Activated CD8-positive, alpha-beta T cell treated with anti-CD3 and anti-CD28 coated beads, Interleukin-2, amount 10 ng/mL, durations not matched to agents 7 days and 5 days (primary cell): ENCODE results near the gene SEL1L2. TPM values are rescaled to one million over a fixed set of nuclear protein-coding genes. Genes with fewer than 3 reads are reported as not detected.

Source experiments
- ATAC-seq: fragments of 150-1000 bp; cut with Tn5 transposase; one replicate; pipeline ENCODE4 v1.10.0; 2021; ENCODE audit warnings: moderate library complexity
- CTCF ChIA-PET: fragments of 350-600 bp; sonication (Branson Sonifier 250); formaldehyde crosslinking; loops from one replicate; lab custom pipeline; 2021; ENCODE audit warnings: antibody characterized with exemption; lab: Charles Lee
- POLR2A ChIA-PET: fragments of 350-600 bp; sonication (Branson Sonifier 250); formaldehyde crosslinking; loops from one replicate; lab custom pipeline; 2021; ENCODE audit warnings: antibody characterized with exemption; lab: Charles Lee
- DNase-seq: peaks from one replicate; pipeline ENCODE4 v3.0.0-alpha.2; 2020
- H3K27ac Mint-ChIP-seq: one replicate; pipeline ENCODE4 v1.8.0; 2021; ENCODE audit warnings: mild to moderate bottlenecking, mixed read lengths
- H3K27me3 Mint-ChIP-seq: one replicate; pipeline ENCODE4 v1.8.0; 2021; ENCODE audit warnings: low read depth, mixed read lengths
- H3K36me3 Mint-ChIP-seq: one replicate; pipeline ENCODE4 v1.8.0; 2021; ENCODE audit warnings: low read depth, mixed read lengths
- H3K4me1 Mint-ChIP-seq: one replicate; pipeline ENCODE4 v1.8.0; 2021; ENCODE audit warnings: low read depth, mixed read lengths
- H3K4me3 Mint-ChIP-seq: one replicate; pipeline ENCODE4 v1.8.0; 2021; ENCODE audit warnings: mild to moderate bottlenecking, mixed read lengths
- H3K9me3 Mint-ChIP-seq: one replicate; pipeline ENCODE4 v1.8.0; 2022; ENCODE audit warnings: mixed read lengths; ENCODE audit not compliant: insufficient read depth
- total RNA-seq, 2 experiments: library from RNA; stranded (reverse); gene quantifications; one replicate each; pipeline ENCODE4 v1.2.3, GENCODE V29; 2021

SEL1L2 gene
- total RNA-seq, 2 experiments from 2014 or later, result not detected

DNA sequence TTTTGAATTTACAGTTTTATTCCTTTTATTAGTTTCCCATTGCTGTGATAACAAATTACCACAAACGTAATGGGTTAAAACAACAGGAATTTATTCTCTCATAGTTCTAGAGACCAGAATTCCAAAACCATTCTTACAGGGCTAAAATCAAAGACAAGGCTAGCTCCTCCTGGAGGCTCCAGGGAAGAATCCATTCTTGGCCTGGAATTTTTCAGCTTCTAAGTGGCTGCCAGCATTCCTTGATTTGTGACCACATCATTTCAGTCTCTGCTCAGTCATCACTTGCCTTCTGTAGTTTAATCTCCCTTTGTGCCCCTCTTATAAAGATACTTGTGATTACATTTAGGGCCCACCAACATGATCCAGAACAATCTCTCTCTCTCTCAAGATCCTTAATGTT is 897 bp upstream of the SEL1L2 start:
- ChIA-PET POLR2A (no interaction called here), CTCF (no interaction called here)
- H3K4me1 Mint-ChIP-seq, result no peaks in the 10 kb centered on the region

GRCh38 chr20:13984211-13984610 is 6.2 kb downstream of the SEL1L2 start:
- Mint-ChIP-seq H3K27me3 (no peaks in the 10 kb centered on the region), H3K27ac (no peak overlapping the region), H3K4me3 (no peak overlapping the region), H3K36me3 (no peaks in the 10 kb centered on the region), H3K9me3 (no peaks in the 10 kb centered on the region), H3K4me1 (no peaks in the 10 kb centered on the region)
- DNase-seq, result no peak
- ChIA-PET POLR2A (no interaction called here), CTCF (no interaction called here)
- ATAC-seq, result no peak

More for the DNA sequence above, 897 bp upstream of the SEL1L2 start:
- Mint-ChIP-seq H3K27me3 (peaks cover 7% of the 10 kb centered on the region), H3K27ac (no peak overlapping the region), H3K36me3 (peaks cover 3% of the 10 kb centered on the region), H3K9me3 (peaks cover 18% of the 10 kb centered on the region), H3K4me3 (no peak overlapping the region)
- no peak for ATAC-seq
- no peak for DNase-seq

DNA sequence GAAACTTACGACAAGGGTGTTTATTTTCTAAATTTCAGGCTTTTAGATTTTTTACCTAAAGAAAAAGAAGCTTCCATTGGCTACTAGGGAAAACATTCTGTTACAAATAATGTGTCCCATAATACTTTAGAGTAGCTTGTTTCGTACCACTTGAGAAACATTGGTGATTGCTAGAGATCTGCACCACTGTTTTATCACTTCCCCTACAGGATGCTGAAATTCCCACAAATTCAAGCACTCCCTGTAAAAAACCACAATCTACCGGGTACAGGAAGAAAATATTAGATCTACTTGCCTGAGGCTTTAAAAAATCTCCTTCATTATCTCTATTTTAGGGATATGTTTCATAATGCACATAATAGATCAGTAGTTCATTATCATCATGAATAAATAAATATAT is 29.9 kb downstream of the SEL1L2 start:
- Mint-ChIP-seq H3K4me3 (no peak overlapping the region), H3K27me3 (no peaks in the 10 kb centered on the region), H3K4me1 (no peaks in the 10 kb centered on the region), H3K9me3 (no peaks in the 10 kb centered on the region), H3K36me3 (no peaks in the 10 kb centered on the region), H3K27ac (no peak overlapping the region)
- ChIA-PET CTCF (interaction anchor here (0.6 kb wide), 1 partner anchor 27 kb away, joined by 4 read pairs; no protein-coding TSS in a partner anchor), POLR2A (no interaction called here)
- no peak for ATAC-seq
- no peak for DNase-seq

DNA sequence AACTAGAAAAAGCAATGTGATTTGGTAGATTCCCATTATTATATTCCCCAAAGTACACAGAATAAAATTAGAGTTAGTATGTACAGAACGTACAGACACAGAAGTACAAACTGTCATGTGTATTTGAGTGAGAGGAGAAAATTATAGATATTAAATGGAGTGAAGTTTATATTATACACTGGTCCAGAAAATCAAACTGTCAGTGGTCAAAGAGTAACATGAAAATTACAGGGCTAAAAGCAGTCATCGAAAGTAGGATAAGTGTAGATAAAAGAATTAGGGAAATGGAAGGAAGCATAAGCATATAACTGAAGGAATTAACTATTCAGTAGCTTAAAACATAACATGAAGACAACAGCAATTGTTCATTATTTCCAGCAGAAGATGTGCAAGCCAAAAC is 30.3 kb downstream of the SEL1L2 start:
- no peak for ATAC-seq
- Mint-ChIP-seq H3K4me3 (no peak overlapping the region), H3K4me1 (no peaks in the 10 kb centered on the region), H3K27ac (no peak overlapping the region), H3K36me3 (no peaks in the 10 kb centered on the region), H3K27me3 (no peaks in the 10 kb centered on the region), H3K9me3 (no peaks in the 10 kb centered on the region)
- ChIA-PET CTCF (interaction anchor here (0.6 kb wide), 1 partner anchor 27 kb away, joined by 4 read pairs; no protein-coding TSS in a partner anchor), POLR2A (no interaction called here)
- no peak for DNase-seq

GRCh38 chr20:13953227-13953626 is 37.2 kb downstream of the SEL1L2 start:
- peaks cover 3% of the 10 kb centered on the region for H3K9me3 Mint-ChIP-seq
- H3K4me3 Mint-ChIP-seq, result no peak overlapping the region
- CTCF ChIA-PET, result interaction anchor here (0.7 kb wide), 1 partner anchor 831 kb away, joined by 3 read pairs; no protein-coding TSS in a partner anchor

DNA sequence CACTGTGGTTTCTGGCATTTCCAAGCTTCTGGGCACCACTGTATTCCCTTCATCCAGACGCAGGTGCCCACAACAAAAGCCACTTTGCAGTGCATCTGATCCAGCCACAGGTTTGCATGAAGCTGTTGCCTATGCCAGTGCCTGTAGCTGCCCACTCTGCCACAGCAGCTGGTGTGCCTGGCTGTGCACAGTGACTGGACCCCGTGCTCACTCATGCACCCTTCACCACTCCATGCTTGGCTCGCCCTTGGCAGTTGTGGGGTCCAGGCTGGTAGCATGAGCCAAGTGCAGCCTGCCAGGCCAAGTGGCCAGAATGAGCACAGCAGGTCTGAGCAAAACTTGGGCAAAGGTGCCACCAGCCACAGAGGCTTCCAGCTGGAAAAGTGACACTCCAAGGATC is 42.7 kb downstream of the SEL1L2 start:
- Mint-ChIP-seq H3K4me1 (no peaks in the 10 kb centered on the region), H3K4me3 (no peak overlapping the region), H3K27ac (no peak overlapping the region), H3K27me3 (no peaks in the 10 kb centered on the region), H3K36me3 (no peaks in the 10 kb centered on the region), H3K9me3 (peaks cover 3% of the 10 kb centered on the region)
- ChIA-PET CTCF (no interaction called here), POLR2A (no interaction called here)
- ATAC-seq (no peak), DNase-seq (no peak)

More at GRCh38 chr20:13953227-13953626, 37.2 kb downstream of the SEL1L2 start:
- ATAC-seq, result no peak
- Mint-ChIP-seq H3K27me3 (no peaks in the 10 kb centered on the region), H3K36me3 (no peaks in the 10 kb centered on the region), H3K4me1 (no peaks in the 10 kb centered on the region), H3K27ac (no peak overlapping the region)
- POLR2A ChIA-PET, result no interaction called here
- DNase-seq, result no peak

GRCh38 chr20:13941031-13941430 is 49.4 kb downstream of the SEL1L2 start:
- no peaks in the 10 kb centered on the region for H3K9me3 Mint-ChIP-seq

DNA sequence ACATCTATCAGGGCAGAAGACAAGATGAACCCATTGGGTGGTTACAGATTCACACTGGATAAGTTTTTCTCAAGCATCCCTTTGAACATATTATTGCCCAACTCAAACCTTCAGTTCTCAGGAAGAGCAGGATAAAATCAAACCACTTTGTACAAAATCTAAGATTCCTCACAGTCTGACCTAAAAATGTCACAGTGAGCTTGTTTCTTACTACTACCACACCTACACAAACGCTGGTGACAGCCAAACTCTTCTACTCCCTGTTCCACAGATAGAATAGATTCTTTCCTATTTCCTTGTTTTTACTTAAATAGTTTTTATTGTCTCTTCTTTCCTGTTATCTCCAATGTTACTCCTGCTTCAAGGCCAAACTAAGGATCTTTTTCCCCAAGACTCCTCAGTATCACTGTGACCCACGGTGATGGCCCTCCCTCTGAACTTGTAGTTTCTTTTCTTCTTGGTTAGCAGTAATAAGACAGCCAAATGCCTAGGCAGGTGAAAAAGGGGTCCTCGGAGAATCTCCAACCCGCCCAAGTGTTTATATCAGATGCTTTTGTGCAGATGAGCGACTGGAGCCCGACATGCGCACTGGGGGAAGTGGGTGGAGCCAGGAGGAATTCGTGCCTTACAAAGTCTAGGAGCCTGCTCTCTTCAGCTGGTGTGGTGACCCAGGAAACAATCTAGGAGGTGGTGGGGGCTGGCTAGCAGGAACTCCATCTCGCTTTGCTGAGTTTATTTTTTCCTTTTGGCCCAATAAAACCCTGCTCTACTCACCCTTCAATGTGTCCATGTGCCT is 53.4 kb downstream of the SEL1L2 start:
- Mint-ChIP-seq H3K27ac (no peak overlapping the region), H3K4me1 (no peaks in the 10 kb centered on the region), H3K9me3 (no peaks in the 10 kb centered on the region), H3K27me3 (no peaks in the 10 kb centered on the region), H3K36me3 (no peaks in the 10 kb centered on the region), H3K4me3 (no peak overlapping the region)
- ChIA-PET POLR2A (no interaction called here), CTCF (no interaction called here)
- ATAC-seq (no peak), DNase-seq (no peak)

More at GRCh38 chr20:13941031-13941430, 49.4 kb downstream of the SEL1L2 start:
- Mint-ChIP-seq H3K27me3 (no peaks in the 10 kb centered on the region), H3K4me3 (no peak overlapping the region), H3K36me3 (no peaks in the 10 kb centered on the region), H3K4me1 (no peaks in the 10 kb centered on the region), H3K27ac (no peak overlapping the region)
- CTCF ChIA-PET, result no interaction called here
- POLR2A ChIA-PET, result no interaction called here
- ATAC-seq (no peak), DNase-seq (no peak)

DNA sequence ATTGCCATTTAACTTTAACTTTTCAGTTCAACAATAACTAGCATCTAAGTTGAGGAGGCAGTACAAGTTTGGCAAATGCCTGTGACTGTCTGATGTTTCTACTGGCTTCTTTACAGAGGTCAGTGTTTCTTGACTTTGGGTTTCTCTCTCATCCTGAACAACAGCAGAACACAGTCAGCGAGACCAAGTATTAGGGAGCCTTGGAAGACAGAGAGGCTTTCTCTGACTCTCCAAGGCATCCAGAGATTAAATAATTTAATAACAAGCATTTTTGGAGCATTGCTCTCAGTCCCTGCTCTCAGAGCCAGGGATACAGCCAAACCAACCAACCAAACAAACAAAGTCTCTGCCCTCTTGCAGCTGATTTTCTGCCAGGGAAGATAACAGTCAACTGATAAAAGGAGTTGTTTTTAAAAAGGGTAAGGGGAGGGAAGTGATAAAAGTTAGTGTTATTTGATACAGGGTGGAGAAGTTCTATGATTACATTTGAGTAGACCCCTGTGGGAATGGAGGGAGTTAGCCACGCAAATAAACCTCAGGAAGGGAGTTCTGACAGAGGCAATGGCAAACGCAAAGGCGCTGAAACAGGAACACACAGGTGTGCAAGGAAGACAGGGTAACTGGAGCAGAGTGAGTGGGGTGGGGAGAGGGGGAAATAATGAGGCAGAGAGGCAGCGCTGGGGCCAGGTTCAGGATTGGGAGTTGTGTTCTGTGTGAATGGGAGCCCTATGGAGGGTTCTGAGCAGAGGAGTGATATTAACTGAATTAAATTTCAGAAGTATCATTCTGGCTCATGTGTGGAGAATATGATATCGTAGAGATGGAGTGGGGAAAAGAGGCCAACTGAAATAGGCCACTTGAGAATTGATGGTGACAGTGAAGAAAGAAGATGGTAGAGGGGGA is 55.2 kb downstream of the SEL1L2 start:
- POLR2A ChIA-PET, result no interaction called here
- no peaks in the 10 kb centered on the region for H3K36me3 Mint-ChIP-seq
- no peak overlapping the region for H3K27ac Mint-ChIP-seq
- H3K4me1 Mint-ChIP-seq, result no peaks in the 10 kb centered on the region
- no peaks in the 10 kb centered on the region for H3K27me3 Mint-ChIP-seq
- DNase-seq (no peak), ATAC-seq (no peak)
- no peak overlapping the region for H3K4me3 Mint-ChIP-seq
- CTCF ChIA-PET, result no interaction called here
- no peaks in the 10 kb centered on the region for H3K9me3 Mint-ChIP-seq

DNA sequence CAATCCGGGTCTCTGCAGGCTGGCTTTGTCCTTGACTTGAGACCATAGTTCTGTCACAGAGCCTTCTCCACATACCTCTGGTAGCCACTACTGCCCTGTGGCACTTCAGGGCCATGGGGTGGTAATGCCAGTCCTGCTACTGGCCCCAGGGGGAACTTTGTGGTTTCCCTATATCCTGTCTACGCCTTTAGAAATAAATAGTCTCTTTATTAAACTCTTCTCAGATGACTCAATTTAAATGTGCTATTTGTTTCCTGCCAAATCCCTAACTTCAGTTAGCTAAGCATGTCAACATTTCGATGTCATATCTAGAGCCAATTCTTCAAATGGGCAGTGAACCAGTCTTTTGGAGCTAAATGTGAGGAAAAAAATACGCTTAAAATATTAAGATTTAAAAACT is 60.1 kb downstream of the SEL1L2 start:
- no peaks in the 10 kb centered on the region for H3K4me1 Mint-ChIP-seq
- POLR2A ChIA-PET, result no interaction called here
- no peaks in the 10 kb centered on the region for H3K27me3 Mint-ChIP-seq
- no peak overlapping the region for H3K27ac Mint-ChIP-seq
- no peak overlapping the region for H3K4me3 Mint-ChIP-seq
- CTCF ChIA-PET, result no interaction called here
- ATAC-seq (no peak), DNase-seq (no peak)
- H3K9me3 Mint-ChIP-seq, result no peaks in the 10 kb centered on the region
- H3K36me3 Mint-ChIP-seq, result no peaks in the 10 kb centered on the region

- no peak overlapping the region for H3K4me3 Mint-ChIP-seq
- H3K4me1 Mint-ChIP-seq, result no peaks in the 10 kb centered on the region
- H3K36me3 Mint-ChIP-seq, result no peaks in the 10 kb centered on the region
- DNase-seq (no peak), ATAC-seq (no peak)
- no peaks in the 10 kb centered on the region for H3K27me3 Mint-ChIP-seq
- POLR2A ChIA-PET, result no interaction called here
- H3K9me3 Mint-ChIP-seq, result no peaks in the 10 kb centered on the region
- no peak overlapping the region for H3K27ac Mint-ChIP-seq
- CTCF ChIA-PET, result no interaction called here
Measured at GRCh38 chr20:13929836-13930235, 60.6 kb downstream of the SEL1L2 start.

DNA sequence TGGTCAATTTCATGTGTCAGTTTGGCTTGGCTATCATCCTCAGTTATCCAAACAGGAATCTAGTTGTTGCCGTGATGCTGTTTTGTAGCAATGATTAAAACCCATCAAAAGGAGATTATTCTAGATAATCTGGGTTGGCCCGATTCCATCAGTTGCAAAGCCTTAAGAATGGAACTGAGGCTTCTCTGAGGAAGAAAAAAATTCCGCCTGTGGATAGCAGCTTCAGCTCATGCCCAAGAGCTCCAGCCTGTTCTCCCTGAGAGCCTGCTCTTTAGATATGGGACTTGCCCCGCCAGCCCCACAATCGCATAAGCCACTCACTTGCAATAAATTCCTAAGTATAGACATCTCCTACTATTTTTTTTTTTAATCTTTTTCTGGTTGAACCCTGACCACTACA is 61.5 kb downstream of the SEL1L2 start:
- ATAC-seq (no peak), DNase-seq (no peak)
- ChIA-PET CTCF (no interaction called here), POLR2A (no interaction called here)
- Mint-ChIP-seq H3K27me3 (no peaks in the 10 kb centered on the region), H3K4me3 (no peak overlapping the region), H3K36me3 (no peaks in the 10 kb centered on the region), H3K27ac (no peak overlapping the region), H3K9me3 (no peaks in the 10 kb centered on the region), H3K4me1 (no peaks in the 10 kb centered on the region)
